ENCODE measurements around the gene CHMP1B.
A peak's percentile ranks its signal among the peaks of the same experiment; 100 is the strongest.
"Not testable (repeated sequence)": the region's sequence is repeated elsewhere in the genome, so short reads cannot be mapped to it uniquely, and the experiment has no call there.

CHMP1B gene

DNA sequence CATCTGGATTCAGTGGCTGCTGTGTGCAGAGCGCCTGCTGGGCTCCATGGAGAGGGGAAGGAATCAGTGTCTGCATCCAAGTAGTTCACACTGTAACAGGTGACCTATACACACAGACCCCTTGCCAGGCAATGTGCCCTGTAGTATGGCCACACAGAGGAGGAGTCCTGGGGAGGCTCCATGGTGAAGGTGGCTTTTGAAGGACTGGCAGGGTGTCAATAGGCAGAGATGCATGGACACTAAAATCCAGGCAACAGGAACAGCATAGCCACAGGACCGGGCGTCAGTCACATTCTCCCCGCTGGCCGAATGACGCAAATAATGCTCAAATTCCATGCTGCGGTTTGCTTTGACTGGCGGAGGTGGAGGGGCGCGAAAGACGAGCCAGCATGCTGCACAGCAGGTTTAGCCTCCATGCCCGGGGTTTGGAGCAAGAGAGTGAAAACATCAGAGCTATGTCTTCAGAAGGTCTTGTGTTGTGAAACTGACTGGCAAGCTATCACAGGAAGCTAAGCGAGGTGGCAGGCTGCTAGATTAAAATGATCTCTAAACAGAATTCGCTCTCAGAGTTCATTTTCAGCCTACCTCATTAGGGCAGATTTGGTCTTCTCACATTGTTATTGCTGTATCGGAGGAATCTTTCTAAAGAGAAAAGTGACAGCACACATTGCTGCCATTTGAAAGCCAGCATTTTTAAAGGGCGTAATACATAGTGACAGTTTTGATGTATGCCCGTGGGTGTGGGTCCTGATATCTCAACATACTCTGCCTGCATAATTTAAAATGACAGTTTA lies 1.2 kb upstream of the CHMP1B start:
- peak overlapping the region; percentile 60; the same call in 1 of the 2 replicates for H3K27ac ChIP-seq
- TF ChIP-seq, protein P1, sequence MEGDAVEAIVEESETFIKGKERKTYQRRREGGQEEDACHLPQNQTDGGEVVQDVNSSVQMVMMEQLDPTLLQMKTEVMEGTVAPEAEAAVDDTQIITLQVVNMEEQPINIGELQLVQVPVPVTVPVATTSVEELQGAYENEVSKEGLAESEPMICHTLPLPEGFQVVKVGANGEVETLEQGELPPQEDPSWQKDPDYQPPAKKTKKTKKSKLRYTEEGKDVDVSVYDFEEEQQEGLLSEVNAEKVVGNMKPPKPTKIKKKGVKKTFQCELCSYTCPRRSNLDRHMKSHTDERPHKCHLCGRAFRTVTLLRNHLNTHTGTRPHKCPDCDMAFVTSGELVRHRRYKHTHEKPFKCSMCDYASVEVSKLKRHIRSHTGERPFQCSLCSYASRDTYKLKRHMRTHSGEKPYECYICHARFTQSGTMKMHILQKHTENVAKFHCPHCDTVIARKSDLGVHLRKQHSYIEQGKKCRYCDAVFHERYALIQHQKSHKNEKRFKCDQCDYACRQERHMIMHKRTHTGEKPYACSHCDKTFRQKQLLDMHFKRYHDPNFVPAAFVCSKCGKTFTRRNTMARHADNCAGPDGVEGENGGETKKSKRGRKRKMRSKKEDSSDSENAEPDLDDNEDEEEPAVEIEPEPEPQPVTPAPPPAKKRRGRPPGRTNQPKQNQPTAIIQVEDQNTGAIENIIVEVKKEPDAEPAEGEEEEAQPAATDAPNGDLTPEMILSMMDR (conservative IDR thresholded peaks at IDR 0.05) = no peak

GRCh38 chr18:11850821-11851145 lies 430 bp upstream of the CHMP1B start:
- peak overlapping the region; percentile 60 for H3K27ac ChIP-seq
- TF ChIP-seq, protein P1 (conservative IDR thresholded peaks at IDR 0.05) = no peak

DNA sequence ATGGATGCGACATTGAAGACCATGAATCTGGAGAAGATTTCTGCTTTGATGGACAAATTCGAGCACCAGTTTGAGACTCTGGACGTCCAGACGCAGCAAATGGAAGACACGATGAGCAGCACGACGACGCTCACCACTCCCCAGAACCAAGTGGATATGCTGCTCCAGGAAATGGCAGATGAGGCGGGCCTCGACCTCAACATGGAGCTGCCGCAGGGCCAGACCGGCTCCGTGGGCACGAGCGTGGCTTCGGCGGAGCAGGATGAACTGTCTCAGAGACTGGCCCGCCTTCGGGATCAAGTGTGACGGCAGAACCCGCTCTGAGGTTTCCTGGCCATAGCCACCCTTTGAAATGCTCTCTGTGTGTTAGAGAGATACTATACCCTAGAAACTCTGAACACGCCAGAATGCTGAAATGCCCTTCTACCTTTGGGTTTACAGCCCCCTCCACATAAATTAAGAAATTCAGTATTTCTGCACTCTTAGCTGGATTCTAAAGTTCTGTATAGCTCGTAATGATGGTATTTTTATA lies 659 bp downstream of the CHMP1B start:
- TF ChIP-seq, protein P1 (conservative IDR thresholded peaks at IDR 0.05) = no peak
- peak overlapping the region; percentile 60 for H3K27ac ChIP-seq

GRCh38 chr18:11854554-11854953 lies 3.3 kb downstream of the CHMP1B start:
- not testable (repeated sequence) for H3K27ac ChIP-seq

DNA sequence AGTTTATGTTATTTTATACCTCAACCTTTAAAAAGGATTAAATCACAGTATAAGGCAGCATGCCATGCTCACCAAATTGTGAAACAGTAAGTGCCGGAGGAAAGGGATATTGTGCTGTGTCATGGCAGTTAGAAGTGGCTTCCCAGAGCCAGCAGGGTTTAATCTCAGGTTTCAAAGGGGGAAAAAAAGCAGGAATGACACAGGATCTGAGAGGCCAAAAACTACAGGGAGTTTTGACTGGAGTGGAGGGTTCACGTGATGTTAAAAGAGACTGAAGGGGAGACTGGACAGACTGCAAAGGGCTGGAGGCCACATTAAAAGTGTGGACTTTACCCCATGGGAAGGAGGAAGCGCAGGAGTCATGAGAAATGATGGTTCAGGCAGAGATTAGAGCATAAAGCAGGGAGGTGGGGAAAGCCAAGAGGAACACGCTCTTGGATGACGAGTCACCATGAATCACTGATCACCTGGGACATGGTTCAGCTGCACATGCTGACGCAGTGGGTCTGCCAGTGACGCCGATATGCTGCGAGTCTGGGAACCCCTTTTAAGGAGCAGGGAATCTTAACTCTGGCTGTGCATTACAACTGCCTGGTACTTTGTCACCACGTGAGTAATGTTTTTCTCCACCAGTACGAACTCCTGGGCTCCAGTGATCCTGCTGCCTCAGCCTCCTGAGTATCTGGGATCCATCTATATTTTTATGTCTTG lies 6.1 kb downstream of the CHMP1B start:
- TF ChIP-seq, protein P1 (conservative IDR thresholded peaks at IDR 0.05) = no peak
- no peak overlapping the region for H3K27ac ChIP-seq

GRCh38 chr18:11859282-11859830 lies 8.1 kb downstream of the CHMP1B start:
- no peak overlapping the region for H3K27ac ChIP-seq

DNA sequence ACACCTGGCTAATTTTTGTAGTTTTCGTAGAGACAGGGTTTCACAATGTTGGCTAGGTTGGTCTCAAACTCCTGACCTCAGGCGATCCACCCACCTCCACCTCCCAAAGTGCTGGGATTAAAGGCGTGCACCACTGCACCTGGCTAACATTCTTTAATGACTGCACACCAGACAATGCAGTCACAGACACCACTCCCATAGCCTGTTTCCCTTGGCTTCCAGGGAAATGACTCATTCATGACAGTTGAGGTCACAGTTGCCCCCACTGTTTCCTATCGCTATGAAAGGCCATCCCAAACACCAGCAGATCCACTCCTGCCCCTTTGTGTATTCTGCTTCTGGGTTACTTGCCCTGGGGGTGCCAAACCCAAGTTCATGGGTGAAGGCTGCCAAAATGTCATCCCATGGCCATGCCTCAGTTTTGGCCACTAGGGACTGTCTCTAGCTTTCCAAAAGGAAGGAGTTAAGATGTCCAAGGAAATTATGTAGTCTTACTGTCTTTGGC lies 8.7 kb downstream of the CHMP1B start:
- H3K27ac ChIP-seq = no peak overlapping the region
- TF ChIP-seq, protein P1 (conservative IDR thresholded peaks at IDR 0.05) = no peak

More at GRCh38 chr18:11859282-11859830, 8.1 kb downstream of the CHMP1B start:
- TF ChIP-seq, protein P1 (conservative IDR thresholded peaks at IDR 0.05) = no peak

Data from VCaP (cell line).